HG02943 (cell line): Measurements from ENCODE around the gene RBM45.
A peak's percentile ranks its signal among the peaks of the same experiment; 100 is the strongest.
"Not testable (repeated sequence)": the region's sequence is repeated elsewhere in the genome, so short reads cannot be mapped to it uniquely, and the experiment has no call there.

Experiments used
- ATAC-seq: cut with Tn5 transposase; IDR thresholded peaks from one replicate; pipeline ENCODE4 v1.9.1; 2021; ENCODE audit warnings: mild to moderate bottlenecking, low read depth, moderate library complexity; ENCODE audit not compliant: unreplicated experiment

Gene RBM45

DNA sequence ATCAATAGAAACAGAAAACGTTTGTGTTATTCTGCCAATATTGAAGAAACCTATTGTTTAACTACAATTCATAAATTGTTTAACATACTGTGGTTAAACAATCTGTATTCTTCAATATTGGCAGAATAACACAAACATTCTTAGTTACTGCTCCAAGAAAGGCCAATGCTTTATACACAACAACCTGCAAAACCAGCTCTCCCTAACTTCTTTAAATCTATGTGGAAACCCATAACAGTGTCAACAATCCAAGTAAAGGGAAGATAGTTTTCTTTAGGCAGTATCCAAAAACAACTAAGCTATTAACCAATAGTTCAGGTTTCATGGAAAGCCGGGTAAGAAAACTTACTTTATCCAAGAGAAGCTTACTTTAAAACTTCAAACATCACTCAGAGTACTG is 6.2 kb upstream of the RBM45 start:
- ATAC-seq: no peak

DNA sequence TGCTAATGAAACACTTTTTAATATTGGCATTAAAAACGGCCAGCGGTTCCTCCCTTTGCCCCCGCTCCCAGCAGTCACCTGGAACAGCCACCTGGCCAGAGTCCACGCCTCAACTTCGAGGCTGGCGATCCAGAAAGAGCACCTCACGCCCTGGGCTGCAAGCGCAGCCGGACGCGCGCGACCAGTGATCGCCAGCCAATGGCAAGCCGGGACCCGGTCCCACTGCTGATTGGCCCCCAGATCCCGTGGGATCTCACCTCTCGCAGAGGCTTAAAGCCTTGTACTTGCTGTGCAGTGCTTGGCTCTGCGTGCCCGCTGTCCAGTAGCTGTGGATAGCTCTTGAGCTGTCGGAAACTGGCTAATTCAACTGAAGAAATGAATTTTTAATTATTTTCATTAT is 4.1 kb upstream of the RBM45 start:
- ATAC-seq: no peak

DNA sequence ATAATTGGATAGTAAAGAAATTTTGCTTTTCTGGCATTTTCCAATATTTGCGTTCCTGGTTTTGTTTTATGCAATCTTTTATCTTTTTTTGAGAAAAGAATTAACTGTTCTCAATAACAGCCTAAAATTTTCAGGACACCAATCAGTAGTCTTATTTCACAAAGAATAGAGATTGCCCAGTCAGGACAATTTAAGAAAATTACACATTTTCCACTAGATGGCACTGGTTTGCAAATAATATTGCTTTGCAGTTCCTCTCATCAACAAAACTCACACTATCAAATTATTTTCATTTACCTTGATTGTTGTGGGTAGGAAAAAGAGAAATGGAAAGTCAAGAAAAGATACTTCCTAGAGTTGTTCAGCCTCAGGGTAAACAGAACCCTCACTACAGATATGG is 2.4 kb upstream of the RBM45 start:
- no peak for ATAC-seq

DNA sequence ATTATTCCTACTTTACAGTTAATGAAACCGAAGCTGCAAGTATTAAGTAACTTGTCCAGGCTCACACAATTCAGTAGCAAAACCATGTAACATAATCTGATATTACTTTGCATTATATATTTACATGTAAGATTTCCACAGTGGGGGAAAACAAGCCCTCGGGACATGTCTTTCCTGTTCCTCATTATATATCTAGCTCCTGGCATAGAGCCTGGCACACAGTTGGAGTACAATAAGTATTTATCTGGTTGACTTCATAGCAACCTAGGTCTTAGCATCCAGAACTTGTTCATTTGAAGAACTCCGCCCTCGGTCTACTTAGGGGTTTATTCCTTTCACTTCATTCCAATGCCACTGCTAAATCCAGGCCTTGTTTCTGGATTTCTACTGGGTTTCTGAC is 1.6 kb upstream of the RBM45 start:
- ATAC-seq: no peak

DNA sequence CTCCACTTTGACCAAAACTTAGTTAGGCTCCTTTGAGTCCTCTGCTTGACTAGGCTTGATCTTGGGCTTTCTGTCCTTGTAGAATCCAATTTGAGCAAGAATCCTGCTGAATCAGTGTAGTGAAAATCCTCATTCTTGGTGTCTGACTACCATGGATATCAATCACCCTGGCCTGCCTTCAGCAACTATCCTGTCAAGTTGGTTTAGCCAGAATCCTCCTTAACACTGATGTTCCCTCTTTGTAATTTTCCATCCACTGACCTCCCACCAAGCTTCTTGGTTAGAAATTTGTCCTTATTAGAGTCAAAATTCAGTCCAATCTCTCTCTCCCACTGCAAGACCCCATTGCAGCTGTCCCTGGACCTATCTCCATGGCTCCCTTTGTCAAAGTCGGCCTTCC is 494 bp upstream of the RBM45 start:
- ATAC-seq: no peak

DNA sequence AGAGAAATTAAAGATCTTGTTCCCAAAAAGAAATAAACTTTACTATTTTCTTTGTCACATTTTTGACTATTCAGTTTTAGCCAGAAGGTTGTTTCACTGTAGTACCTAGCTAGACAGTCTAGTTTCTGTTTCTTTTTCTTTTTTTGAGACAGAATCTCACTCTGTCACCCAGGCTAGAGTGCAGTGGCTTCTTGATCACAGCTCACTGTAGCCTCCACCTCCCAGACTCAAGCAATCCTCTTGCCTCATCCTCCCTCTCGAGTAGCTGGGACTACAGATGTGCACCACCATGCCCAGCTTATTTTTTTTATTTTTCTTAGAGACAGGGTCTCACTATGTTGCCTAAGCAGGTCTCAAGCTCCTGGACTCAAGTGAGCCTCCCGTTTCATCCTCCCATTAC is 2.2 kb downstream of the RBM45 start:
- peak; percentile 44 for ATAC-seq

DNA sequence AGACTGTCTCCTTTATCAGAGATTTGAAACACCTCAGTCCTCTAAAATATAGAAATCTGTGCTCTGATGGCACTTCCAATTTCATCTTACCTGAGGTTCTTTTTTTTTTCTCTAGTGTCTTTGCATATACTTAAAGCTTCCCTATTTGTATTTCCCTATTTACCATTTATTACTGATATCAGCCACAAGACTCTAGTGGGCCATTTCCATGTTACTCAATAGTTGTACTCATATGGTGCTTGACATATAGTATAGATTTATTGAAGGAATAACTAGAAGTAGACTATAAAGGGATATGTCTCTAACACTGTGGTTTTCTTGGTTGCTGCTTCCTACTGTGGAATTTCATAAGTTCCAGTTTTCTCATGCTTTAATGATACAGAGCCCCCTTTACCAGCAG is 3.0 kb downstream of the RBM45 start:
- ATAC-seq: no peak

DNA sequence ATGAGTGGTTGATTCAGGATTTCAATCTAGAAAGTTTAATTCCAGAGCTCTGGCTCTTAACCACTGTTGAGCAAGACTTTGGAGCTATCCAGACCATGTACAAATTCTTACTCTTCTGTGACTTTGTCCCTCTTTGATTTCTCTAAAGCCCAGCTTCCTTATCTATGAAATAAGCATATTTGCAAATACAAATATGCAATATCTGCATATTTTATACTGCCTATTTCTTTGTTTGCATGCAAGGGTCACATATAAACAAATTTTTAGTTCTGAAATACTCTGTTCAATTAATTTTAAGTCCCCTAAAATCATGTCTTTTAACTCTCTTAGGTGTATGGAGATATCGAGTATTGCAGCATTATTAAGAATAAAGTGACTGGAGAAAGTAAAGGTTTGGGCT is 5.5 kb downstream of the RBM45 start:
- ATAC-seq: no peak

DNA sequence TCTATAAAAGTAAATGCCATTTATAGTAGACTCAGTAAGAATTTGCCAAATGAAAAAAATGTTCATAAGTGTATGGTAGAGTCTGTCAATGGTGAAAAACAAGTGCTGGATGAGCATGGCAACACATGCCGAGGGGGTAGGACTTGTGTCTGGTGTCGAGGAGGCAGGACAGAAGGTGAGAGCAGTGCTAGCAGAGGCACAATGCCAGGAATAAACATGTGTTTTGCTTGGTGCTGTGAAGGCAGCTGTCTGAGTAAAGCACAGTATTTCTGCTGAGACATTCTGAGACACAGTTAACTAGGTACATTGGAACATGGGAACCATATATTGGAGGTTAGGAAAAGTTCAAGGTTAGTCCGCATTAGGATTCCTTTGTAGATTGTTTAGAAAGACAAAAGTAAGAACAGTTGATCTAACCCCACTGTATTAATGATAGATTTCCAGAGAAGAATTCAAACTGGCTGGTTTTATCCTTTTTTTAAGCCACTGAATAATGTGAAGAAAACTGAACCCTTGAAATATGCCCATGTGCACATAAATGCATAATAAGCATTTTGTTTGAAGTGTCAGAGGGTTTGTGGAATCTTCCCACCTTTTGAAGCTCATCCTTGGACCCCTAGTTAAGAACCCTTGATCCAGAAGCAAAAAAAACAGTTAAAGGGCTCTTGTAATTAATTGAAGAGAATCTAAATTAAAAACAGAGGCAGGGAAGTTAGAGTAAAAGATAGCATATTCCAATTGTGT is 7.1 kb downstream of the RBM45 start:
- ATAC-seq: no peak

DNA sequence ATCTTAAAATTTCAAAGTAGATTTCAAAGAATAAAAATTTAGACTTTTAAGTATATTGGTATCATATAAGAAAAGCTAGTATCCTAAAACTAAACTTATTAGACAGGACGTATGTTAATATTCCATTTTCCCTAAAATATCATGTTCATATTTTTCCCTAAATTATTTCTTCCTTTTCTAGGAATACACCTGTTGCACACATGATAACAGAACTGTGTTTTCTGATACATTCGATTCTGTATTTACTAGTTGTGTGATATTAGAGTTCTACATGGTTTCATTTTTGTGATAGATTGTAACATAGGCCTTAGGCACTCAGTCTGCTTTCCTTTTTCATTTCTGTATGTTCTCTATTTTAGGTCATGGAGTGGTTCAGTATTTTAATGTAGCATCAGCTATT is 10.9 kb downstream of the RBM45 start:
- no peak for ATAC-seq

DNA sequence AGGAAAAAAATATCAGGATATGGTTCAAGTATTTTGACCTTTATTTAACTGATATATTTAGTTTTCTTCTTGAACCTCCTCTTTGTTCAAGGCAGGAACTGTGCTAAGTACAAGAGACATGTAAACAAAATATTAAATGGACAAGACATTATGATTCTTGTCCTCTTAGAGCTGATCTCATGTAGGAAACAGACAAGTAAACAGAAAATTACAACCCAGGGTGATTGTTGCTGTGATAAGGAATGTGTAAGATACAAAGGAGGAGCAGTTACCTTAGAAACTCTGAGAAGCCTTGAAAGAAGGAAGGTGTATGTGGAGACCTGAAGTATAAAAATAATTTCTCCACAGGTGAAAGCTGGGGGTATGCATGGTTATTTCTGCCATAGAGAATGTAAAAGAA is 12.9 kb downstream of the RBM45 start:
- ATAC-seq: no peak

DNA sequence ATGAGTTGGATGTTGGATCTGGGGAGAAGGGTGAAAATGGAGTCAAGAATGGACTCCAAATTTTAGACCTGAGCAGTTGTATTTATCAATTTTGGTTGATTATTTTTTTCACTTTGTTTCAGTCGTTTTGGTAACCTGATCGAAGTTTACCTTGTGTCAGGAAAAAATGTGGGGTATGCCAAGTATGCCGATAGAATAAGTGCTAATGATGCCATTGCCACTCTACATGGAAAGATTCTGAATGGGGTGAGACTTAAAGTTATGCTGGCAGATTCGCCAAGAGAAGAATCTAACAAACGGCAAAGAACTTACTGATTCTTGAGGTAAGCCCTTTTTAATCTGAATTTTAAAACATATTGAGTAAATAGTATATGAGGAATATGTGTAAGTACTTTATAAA is 13.6 kb downstream of the RBM45 start:
- ATAC-seq: no peak

DNA sequence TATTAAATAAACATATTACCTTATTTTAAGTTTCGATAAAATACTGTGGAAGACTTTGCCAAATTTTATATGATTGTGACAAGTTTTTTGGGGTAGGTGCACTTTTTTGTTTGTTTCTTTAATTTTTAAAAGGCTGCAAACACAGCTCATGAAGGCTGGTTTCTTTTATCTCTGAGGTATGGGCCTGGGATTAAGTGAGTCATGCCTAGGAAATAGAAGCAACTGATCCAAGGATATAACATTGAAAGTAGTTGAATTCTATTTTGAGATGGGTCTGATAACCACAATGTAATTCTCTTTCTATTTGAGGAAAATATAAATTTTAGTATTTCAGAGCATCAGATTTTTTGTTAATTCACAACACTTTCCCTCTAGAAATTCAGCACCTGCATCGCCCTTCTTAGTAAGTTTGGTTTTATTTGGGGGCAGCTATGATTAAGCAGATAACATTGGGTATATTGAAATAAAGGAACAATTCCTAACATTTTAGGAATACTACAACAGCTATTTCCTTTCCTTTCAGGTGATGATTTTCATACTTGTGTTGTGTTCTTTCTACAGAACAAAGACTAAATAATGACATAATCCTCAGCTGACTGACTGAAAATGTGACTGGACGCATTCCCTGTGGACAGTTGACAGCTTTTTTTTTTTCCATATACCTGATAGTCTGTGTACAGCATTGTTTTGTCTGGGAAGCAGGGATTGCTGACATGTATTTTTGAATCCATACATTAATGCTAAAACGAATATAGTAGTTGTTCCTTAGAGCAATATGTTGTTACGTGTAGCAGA is 16.8 kb downstream of the RBM45 start:
- ATAC-seq: no peak

DNA sequence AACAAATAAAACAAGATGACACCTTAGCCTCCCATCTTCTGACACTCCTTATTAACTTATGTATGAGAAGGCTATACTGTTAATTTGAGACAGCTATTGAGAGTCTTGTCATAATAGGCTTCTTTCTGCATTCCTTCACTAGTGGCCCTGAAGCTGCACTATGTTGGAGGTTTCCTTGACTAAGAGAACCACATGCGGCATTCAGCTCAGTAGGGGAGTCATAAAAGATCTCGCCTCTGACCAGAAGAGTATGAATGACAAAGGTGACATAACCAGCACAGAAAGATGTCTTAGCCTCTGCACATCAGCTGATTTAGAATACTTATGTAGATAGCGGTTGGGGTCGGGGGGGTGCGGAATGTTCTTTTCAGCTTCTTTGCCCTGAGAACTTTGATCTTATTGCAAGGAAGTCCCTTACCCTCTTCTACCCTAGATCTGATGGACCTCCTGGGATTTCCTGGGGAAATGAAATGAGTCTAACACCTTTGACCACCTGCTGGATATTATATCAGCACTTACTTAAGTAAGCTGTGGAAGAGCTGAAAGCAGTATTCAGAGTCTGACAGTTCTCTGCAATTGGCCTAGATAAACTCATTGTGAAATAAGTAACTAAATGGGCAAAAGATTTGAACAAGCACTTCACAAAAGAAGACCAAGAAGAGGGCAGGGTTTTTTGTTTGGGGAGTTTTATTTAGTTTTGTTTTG is 24.2 kb downstream of the RBM45 start:
- no peak for ATAC-seq

DNA sequence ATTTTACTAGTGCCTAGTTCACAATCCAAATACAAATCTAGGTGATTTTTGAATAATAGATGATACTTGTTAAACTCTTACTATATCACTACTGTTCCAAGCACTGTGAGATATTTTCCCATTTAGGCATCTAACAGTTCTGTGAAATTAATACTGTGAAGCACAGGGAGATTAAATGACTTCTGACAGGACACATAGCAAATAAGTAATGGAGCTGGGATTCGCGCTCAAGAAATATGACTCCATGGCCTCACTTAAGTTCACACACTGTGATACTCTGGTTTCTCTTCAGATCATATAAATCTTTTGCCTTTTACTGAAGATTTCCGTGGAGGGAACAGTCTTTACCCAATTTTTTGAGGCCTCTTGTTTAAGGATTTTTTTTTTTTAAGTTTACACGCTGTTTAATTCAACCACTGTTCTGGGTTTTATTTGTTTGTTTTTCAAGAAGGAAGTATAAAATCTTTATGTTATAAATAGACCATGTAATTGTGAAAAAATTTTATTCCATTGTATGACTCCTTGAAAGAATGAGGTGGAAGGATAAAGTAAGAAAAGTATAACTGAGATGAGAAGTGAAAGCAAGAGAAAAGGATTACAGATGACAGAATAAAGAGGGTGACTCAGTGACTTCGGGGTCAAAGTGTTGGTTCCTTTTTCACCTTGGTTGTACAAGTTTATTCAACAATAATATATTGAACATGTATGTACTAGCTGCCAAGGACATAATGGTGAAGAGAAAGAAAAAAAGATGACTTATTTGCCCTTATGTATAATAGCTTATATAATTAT is 30.2 kb downstream of the RBM45 start:
- no peak for ATAC-seq

DNA sequence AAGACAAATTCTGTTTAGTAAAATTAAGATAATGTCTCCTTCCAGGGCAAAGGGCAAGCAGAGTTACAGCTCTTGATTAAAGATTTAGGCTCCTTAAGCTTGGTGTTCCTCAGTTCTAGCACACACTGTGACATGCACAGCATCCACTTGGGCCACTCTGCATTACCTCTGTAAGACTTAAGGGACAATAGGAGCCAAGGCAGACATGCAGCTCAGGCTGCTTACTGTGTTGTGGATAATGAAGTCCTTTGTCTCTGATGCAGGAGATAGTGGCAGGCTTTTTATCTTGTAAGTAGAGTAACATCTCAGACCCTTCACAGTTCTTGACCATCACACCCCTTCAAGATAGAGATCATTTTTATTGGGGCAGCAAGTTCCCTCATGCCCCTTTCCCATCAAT is 31.2 kb downstream of the RBM45 start:
- ATAC-seq: no peak

DNA sequence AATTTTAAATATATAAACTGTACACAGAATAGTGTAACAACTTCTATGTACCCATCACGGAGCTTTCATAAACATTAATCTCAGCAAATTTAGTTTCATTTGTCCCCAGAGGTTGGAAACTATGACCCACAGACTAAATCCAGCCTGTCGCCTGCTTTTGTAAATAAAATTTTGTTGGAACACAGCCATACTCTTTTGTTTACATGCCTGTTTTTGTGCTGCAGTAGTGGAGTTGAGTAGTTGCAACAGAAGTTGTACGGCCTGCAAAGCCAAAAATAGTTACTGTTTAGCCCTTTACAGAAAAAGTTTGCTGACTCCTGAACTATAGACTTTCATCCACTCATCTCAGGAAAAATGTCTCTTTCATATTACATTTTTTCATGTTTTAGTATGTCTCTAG is 39.8 kb downstream of the RBM45 start:
- no peak for ATAC-seq

DNA sequence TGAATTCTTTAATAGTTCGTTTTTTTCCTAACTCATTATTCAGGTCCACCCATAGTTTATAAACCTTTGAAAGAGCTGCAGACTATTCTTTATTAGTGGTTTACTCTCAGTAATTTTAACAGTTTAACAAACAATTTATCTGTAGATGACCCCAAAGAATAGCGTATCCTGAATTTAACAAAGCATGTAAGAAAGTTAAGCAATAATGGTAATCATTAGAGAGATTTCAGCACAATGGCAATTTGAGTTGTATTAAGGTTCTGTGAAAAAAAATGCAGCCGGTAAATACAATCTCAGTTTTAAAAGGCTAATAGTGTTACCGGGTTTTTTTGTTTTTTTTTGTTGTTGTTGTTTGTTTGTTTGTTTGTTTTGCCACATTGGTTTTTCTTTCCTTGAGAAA is 40.3 kb downstream of the RBM45 start:
- ATAC-seq: no peak

DNA sequence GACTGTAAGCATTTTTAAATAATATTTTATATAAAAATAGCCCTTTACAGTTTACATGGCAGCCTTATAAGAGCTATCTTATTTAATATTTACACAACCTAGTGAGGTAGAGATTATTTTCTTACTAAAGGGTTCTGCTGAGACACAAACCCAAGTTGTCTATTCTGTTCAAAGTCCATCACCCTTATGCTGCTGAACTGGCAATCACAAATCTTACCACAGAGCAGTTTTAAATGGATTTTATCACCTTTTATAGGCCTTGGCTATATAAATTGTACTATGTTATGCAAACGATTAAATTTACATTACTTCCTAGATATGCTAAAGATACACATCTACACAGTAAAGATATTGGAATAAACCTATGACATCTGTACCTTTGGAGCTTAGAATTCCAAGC is 40.7 kb downstream of the RBM45 start:
- no peak for ATAC-seq

DNA sequence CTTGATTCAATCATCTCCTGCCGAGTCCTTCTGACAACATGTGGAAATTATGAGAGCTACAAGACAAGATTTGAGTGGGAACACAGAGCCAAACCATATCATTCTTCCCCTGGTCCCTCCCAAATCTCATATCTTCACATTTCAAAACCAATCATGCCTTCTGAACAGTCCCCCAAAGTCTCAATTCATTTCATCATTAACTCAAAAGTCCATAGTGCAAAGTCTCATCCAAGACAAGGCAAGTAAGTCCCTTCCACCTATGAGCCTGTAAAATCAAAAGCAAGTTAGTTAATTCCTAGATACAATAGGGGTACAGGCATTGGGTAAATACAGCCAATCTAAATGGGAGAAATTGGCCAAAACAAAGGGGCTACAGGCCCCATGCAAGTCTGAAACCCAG is 41.6 kb downstream of the RBM45 start:
- not testable (repeated sequence) for ATAC-seq

DNA sequence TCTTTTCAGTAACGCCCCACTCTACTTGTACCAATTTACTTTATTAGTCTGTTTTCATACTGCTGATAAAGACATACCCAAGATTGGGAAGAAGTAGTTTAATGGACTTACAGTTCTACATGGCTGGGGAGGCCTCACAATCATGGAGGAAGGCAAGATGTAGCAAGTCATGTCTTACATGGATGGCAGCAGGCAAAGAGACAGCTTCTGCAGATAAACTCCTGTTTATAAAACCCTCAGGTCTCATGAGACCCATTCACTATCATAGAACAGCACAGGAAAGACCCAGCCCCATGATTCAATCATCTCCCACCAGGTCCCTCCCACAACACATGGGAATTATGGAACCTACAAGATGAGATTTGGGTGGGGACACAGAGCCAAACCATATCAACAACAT is 43.3 kb downstream of the RBM45 start:
- no peak for ATAC-seq
